Measurements from ENCODE around the gene OBP2A.

The OBP2A gene

GRCh38 chr9:135581636-135582426 is 35.9 kb downstream of the OBP2A start:
- TF ChIP-seq ZNF274 (IDR thresholded peaks at IDR 0.05; ENCODE audit: low read depth, low read length): no peak
- no peak overlapping the region for H3K4me3 ChIP-seq (ENCODE audit: low read length)

GRCh38 chr9:135582541-135582940 is 36.6 kb downstream of the OBP2A start:
- no peak overlapping the region for H3K4me3 ChIP-seq (ENCODE audit: low read length)
- no peak for TF ChIP-seq ZNF274 (IDR thresholded peaks at IDR 0.05; ENCODE audit: low read depth, low read length)

DNA sequence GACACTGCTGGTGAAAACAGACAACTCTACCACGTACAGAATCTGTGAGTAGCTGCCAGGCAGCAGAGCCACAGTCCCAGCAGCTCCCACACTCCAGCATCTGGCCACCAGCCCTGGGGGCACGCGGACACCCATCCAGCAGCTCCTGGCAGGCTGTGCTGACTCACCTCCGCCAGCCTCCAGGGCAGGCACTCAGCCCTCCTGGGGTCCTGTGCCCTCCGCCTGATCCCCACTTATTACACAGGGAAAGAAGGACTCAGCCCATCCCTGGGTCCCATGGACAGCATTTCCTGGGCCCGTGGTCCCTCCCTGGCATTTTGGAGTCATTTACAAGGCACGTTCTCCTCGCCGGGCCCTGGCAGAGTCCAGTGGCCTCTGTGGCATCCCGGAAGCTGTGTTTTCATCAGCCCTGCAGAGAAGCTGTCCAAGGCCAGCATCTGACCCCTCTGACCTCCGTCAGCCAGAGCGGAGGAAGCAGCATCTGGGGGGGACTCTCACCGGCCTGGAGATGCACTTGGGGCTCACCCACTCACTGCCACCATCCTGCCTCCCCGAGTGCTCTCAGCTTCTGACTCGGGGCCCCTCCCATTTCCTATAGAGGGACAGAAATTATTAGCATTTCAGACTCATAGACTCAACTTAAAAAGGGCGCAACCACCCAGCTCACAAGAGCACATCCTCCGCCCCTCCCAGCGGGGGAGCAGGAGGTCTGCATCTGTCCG is 37.2 kb downstream of the OBP2A start:
- H3K4me3 ChIP-seq (ENCODE audit: low read length): no peak overlapping the region
- no peak for TF ChIP-seq ZNF274 (IDR thresholded peaks at IDR 0.05; ENCODE audit: low read depth, low read length)

GRCh38 chr9:135583688-135584011 is 37.7 kb downstream of the OBP2A start:
- no peak for TF ChIP-seq ZNF274 (IDR thresholded peaks at IDR 0.05; ENCODE audit: low read depth, low read length)

GRCh38 chr9:135584371-135584770 is 38.4 kb downstream of the OBP2A start:
- no peak overlapping the region for H3K4me3 ChIP-seq (ENCODE audit: low read length)
- TF ChIP-seq ZNF274 (IDR thresholded peaks at IDR 0.05; ENCODE audit: low read depth, low read length): no peak

More at GRCh38 chr9:135583688-135584011, 37.7 kb downstream of the OBP2A start:
- H3K4me3 ChIP-seq (ENCODE audit: low read length): no peak overlapping the region

DNA sequence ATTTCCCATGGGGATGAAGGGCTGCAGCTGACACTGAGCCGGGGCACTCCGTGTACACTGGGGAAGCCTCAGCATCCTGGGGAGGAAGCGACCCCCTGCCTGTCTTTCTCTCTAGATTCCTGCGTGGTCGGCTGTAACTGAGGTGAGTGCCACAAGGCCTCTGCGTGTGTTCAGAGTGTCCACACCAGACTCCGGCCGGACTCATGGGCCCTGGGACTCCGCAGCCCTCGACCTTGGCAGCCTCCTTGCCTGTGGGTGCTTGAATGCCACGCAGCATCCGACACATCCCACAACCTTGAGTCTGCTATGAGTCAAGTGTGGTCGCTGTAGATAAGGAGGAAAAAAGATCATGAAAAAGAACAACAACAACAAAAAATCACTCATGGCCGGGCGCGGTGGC is 39.0 kb downstream of the OBP2A start:
- TF ChIP-seq ZNF274 (IDR thresholded peaks at IDR 0.05; ENCODE audit: low read depth, low read length): no peak

GRCh38 chr9:135586601-135587109 is 40.7 kb downstream of the OBP2A start:
- H3K4me3 ChIP-seq (ENCODE audit: low read length): no peak overlapping the region
- TF ChIP-seq ZNF274 (IDR thresholded peaks at IDR 0.05; ENCODE audit: low read depth, low read length): no peak

More for the DNA sequence above, 39.0 kb downstream of the OBP2A start:
- H3K4me3 ChIP-seq (ENCODE audit: low read length): no peak overlapping the region

DNA sequence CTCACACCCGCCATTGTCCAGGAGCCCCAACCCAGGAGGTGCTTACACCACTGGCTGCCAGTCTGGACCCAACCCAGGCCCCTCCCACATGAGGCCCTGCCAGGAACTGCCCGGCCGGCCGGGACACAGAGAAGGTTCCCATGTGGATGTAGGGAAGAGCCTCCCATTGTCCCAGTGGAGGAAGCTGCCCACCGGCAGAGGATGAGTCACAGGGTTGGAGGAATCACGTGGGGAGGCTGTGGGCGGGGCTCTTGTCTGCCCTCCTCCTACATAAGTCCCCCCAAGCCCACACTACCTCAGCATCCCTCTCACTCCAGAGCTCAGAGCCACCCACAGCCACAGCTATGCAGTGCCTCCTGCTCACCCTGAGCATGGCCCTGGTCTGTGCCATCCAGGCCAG is 41.7 kb downstream of the OBP2A start:
- no peak overlapping the region for H3K4me3 ChIP-seq (ENCODE audit: low read length)
- TF ChIP-seq ZNF274 (IDR thresholded peaks at IDR 0.05; ENCODE audit: low read depth, low read length): no peak

DNA sequence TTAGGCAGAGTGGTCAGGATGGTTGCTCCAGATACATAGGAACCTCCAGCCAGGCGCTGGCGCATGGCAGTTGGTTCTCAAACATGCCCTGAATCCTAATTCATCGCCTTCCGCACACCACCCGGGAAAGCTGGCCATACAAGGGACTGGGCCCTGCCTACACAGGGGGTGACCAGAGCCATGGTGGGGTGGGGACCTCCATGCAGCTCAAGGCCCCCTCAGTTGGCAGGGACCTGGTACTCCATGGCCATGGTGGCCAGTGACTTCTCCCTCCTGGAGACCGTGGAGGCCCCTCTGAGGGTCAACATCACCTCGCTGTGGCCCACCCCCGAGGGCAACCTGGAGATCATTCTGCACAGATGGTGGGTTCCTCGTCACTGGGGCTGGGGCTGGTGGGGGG is 42.4 kb downstream of the OBP2A start:
- TF ChIP-seq ZNF274 (IDR thresholded peaks at IDR 0.05; ENCODE audit: low read depth, low read length): no peak
- H3K4me3 ChIP-seq (ENCODE audit: low read length): no peak overlapping the region

- TF ChIP-seq ZNF274 (IDR thresholded peaks at IDR 0.05; ENCODE audit: low read depth, low read length): no peak
- no peak overlapping the region for H3K4me3 ChIP-seq (ENCODE audit: low read length)
Measured at GRCh38 chr9:135588886-135589595, 43.1 kb downstream of the OBP2A start.

DNA sequence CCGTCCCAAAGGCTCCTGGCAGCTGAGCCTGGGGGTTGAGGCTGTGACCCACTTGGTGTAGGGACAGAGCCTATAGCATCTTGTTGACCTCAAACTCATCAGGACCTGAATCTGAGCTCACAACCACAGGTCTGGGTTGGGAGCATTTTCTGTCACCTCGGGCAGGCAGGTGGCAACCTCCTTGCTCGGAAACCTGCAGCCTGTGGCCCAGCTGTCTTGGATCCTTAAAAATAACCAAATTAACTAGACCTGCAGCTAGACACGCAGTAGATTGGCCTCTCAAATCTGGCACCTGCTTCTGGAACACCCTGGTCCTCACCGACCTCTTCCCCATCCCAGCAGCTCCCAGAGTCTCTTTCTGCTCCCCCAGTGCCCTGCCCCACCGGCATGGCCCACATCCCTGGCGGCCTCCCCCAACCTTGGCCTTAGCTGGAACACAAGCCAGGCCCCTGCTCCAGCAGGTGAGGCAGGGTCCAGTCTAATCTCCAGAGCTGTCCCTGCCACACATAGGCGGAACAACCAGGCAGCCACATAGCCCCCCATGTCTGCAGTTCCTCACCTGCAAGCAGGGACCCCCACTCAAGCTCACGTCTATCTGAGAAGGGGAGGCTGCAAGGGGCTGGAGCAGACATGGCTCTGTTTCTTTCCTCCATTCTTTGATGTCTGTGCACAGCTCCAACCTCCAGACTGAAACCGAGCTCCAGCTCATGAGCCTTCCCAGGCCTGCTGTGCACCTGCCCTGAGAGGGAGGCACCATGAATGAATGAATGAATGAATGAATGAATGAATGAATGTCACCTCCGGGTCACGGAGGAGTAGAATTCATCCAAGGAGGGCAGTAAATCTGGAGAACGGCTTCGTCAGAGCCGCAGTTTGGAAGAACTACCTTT is 43.9 kb downstream of the OBP2A start:
- H3K4me3 ChIP-seq (ENCODE audit: low read length): no peak overlapping the region
- no peak for TF ChIP-seq ZNF274 (IDR thresholded peaks at IDR 0.05; ENCODE audit: low read depth, low read length)

DNA sequence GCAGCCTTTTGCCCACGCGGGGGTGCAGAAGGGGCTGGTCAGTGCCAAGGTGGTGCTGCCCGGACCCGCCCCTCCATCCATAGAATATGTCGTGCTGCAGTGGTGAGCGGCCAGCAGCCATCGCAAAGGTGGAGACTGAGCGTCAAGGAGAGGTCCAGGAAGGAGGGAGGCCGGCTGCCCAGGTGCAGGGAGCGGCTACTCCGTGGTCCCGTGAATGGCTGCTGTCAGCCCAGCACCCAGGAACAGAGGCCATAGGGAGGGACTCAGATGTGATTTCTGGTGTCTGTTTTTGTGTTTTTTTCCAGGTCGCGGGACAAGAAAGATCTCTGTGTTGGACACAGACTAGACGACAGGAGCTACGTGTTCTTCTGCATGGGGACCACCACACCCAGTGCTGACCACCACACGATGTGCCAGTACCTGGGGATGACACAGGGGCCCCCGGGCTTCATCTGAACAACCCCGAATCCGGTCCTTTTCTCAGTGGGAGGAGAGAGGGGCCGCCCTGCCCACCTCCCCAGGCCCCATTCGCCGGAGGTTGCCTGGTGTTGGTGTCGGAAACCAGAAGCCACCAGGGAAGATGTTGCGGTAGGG is 44.7 kb downstream of the OBP2A start:
- TF ChIP-seq ZNF274 (IDR thresholded peaks at IDR 0.05; ENCODE audit: low read depth, low read length): no peak
- H3K4me3 ChIP-seq (ENCODE audit: low read length): no peak overlapping the region
